Measurements from ENCODE around the gene ACSL5.
"Not testable (repeated sequence)": the region's sequence is repeated elsewhere in the genome, so short reads cannot be mapped to it uniquely, and the experiment has no call there.

The ACSL5 gene

DNA sequence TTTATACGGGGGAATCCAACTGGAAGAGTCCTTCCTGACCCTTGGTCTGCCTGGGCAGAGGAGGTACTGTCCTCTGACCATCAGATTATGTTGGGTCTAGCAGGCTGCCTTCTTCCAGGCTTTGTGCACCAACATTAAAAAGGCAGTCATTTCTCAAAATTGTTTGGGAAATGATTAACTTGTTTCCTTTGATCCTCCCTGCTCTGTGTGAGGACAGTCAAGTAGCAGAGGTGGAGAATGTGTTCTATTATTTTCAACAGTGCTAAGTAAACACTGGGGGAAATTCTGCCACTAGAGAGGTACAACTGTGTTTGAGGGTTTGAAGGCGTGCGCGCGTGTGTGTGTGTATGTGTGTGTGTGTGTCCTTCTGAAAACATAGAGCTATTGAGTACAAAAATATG lies 20.6 kb downstream of the ACSL5 start:
- Histone ChIP-seq H3K4me1 (ENCODE audit: insufficient read depth, low read length) (no peaks in the 10 kb centered on the region; the same call in 1 of the 2 replicates), H3K9me3 (ENCODE audit: control insufficient read depth, insufficient read depth, low read length) (no peaks in the 10 kb centered on the region), H3K9ac (ENCODE audit: low read depth, low read length) (no peak overlapping the region), H3K36me3 (ENCODE audit: insufficient read depth, low read length) (no peaks in the 10 kb centered on the region)

DNA sequence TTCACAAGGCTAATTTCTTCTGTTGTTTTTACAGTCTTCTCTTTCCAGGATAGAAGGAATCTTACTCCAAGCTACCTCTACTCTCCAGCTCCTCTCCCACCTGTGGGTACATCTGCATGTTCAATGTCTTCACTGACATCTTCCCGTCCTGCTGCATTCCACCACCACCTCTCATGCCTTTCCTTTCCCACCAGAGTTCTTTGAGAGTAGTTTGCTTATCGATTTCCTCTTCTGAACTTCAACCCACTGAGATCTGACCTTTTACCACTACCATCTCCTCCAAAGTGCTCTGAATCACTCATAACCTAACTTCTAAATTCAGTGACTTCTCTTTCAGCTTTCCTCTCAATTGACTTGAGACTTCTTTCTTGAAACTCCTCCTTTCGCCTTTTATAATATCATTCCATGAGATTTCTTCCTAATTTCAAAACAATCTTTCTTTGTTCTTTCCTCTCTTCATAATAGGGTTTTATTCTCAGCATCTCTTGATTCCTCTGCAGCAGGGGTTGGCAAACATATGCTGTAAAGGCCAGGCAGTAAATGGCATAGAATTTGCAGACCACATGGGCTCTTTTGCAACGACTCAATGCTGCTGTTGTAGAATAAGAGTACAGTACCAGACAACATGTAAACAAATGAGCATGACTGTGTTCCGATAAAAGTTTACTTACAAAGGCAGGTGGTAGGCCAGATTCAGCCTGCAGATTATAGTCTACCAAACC lies 22.1 kb downstream of the ACSL5 start:
- Histone ChIP-seq H3K4me1 (ENCODE audit: insufficient read depth, low read length) (no peaks in the 10 kb centered on the region), H3K9me3 (ENCODE audit: control insufficient read depth, insufficient read depth, low read length) (no peaks in the 10 kb centered on the region), H3K9ac (ENCODE audit: low read depth, low read length) (no peak overlapping the region), H3K36me3 (ENCODE audit: insufficient read depth, low read length) (no peaks in the 10 kb centered on the region)

DNA sequence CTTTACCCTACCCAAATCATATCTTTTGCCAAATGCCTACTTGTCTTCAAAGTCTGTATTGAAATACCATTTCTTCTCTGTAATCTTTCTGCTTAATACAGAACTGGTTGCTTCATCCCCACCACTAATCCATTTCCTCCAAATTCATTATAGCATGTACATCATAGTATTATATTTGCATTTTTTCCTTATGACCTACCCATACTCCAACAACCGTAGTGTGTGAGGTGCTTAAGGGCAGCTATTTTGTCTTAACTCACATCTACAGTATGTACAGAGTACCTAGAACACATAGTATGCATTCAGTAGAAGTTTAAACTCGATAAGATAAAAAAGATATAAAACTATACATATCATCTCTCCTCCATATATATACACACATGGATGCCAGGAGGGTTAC lies 23.7 kb downstream of the ACSL5 start:
- no peak overlapping the region for H3K9ac ChIP-seq (ENCODE audit: low read depth, low read length)
- no peaks in the 10 kb centered on the region for H3K4me1 ChIP-seq (ENCODE audit: insufficient read depth, low read length)
- no peaks in the 10 kb centered on the region for H3K36me3 ChIP-seq (ENCODE audit: insufficient read depth, low read length)
- no peaks in the 10 kb centered on the region for H3K9me3 ChIP-seq (ENCODE audit: control insufficient read depth, insufficient read depth, low read length)

DNA sequence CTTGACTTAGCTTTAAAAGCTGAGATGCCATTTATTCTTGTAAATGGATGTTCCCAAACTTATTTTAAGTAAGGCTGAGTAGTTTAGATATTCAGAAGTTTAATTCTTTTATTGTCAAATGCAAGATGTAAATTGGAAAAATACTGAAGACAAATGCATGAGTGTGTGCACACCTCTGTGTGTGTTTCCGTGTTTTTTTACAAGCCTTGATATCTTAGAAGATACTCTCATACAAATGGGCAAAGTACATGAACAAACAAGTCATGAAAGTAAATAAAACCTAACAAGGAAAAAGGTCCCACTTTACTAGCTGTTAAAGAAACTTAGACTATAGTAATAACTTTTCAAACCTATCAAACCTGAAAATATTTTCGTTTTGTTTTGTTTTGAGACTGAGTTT lies 29.0 kb downstream of the ACSL5 start:
- Histone ChIP-seq H3K9me3 (ENCODE audit: control insufficient read depth, insufficient read depth, low read length) (no peaks in the 10 kb centered on the region), H3K36me3 (ENCODE audit: insufficient read depth, low read length) (no peaks in the 10 kb centered on the region), H3K4me1 (ENCODE audit: insufficient read depth, low read length) (no peaks in the 10 kb centered on the region)

DNA sequence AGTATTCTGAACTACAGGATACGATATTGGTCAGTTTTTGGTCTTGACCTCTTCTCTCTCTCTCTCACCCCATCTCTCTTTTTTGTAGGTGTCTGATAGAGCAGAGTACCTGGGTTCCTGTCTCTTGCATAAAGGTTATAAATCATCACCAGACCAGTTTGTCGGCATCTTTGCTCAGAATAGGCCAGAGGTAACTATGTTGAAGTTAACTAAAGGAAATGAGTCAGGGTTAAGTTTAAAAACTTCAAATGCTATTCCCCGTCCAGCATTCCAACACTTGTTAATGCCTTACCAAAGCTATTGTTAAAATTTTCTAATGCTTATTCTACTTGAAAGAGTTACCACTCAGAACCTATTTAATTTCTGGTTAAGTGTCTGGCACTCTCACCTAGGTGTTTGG lies 30.7 kb downstream of the ACSL5 start:
- Histone ChIP-seq H3K36me3 (ENCODE audit: insufficient read depth, low read length) (no peaks in the 10 kb centered on the region), H3K9me3 (ENCODE audit: control insufficient read depth, insufficient read depth, low read length) (no peaks in the 10 kb centered on the region; the same call in 1 of the 2 replicates), H3K4me1 (ENCODE audit: insufficient read depth, low read length) (no peaks in the 10 kb centered on the region), H3K9ac (ENCODE audit: low read depth, low read length) (no peak overlapping the region)

More for the DNA sequence above, 29.0 kb downstream of the ACSL5 start:
- H3K9ac ChIP-seq (ENCODE audit: low read depth, low read length) = no peak overlapping the region

DNA sequence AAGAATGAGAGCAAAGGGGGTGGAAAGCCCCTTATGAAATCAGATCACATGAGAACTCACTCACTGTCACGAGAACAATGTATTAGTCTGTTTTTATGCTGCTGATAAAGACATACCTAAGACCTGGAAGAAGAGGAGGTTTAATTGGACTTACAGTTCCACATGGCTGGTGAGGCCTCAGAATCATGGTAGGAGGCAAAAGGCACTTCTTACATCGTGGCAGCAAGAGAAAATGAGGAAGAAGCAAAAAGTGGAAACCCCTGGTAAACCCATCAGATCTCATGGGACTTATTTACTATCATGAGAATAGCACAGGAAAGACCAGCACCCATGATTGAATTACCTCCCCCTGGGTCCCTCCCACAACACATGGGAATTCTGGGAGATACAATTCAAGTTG lies 32.9 kb downstream of the ACSL5 start:
- not testable (repeated sequence) for H3K9ac ChIP-seq (ENCODE audit: low read depth, low read length); H3K9me3 ChIP-seq (ENCODE audit: control insufficient read depth, insufficient read depth, low read length); H3K4me1 ChIP-seq (ENCODE audit: insufficient read depth, low read length); H3K36me3 ChIP-seq (ENCODE audit: insufficient read depth, low read length)

DNA sequence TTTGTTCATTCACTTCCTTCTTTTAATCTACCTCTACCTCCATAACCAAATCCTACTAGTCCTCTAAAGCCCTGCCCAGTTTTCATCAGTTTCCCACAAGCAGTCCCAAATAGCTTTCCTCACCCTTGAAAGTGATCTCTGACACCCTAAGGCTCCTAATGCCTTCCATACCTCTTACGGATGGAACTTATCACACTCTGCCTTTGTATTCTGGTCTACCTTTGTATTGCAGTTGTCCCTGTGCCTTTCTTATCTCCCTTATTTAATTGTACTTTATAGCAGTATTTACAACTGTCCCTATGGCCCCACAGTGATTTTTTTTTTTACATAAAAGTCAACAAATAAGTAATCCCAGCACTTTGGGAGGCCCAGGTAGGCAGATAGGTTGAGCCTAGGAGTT lies 33.8 kb downstream of the ACSL5 start:
- Histone ChIP-seq H3K36me3 (ENCODE audit: insufficient read depth, low read length) (no peaks in the 10 kb centered on the region), H3K9ac (ENCODE audit: low read depth, low read length) (no peak overlapping the region), H3K4me1 (ENCODE audit: insufficient read depth, low read length) (no peaks in the 10 kb centered on the region), H3K9me3 (ENCODE audit: control insufficient read depth, insufficient read depth, low read length) (no peaks in the 10 kb centered on the region; the same call in 1 of the 2 replicates)

DNA sequence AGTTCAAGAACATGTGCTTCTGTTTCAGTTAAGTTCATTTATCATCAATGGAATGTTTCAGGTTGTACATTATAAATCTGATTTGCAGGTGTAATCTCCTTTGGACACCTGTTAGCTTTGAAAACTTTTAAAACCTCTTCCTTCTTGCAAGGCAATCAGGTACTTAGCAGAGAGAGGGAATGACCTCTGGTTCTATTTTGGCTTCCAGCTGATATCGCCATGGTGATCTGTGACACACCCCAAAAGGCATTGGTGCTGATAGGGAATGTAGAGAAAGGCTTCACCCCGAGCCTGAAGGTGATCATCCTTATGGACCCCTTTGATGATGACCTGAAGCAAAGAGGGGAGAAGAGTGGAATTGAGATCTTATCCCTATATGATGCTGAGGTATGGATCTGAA lies 35.4 kb downstream of the ACSL5 start:
- Histone ChIP-seq H3K36me3 (ENCODE audit: insufficient read depth, low read length) (no peaks in the 10 kb centered on the region), H3K4me1 (ENCODE audit: insufficient read depth, low read length) (no peaks in the 10 kb centered on the region), H3K9me3 (ENCODE audit: control insufficient read depth, insufficient read depth, low read length) (no peaks in the 10 kb centered on the region; the same call in 1 of the 2 replicates), H3K9ac (ENCODE audit: low read depth, low read length) (no peak overlapping the region)

DNA sequence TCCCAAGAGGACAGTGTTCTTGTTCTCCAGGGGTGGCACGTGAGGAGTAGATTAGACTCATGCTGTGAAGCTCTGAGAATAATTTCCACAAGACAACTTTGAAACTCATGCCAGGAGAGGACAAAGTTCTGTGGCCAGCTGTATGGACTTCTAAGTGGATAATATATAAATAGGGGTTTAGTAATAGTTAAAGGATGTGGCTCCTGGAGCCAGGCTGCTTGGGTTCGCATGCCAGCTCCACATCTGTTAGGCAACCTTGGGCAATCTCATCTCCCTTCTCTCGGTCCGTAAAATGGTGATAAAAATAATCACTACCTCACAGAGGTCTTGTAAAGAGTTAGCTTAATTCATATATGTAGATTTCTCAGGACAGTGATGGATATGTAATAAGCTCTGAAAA lies 35.8 kb downstream of the ACSL5 start:
- no peaks in the 10 kb centered on the region for H3K36me3 ChIP-seq (ENCODE audit: insufficient read depth, low read length)
- H3K9me3 ChIP-seq (ENCODE audit: control insufficient read depth, insufficient read depth, low read length) = no peaks in the 10 kb centered on the region; the same call in 1 of the 2 replicates

DNA sequence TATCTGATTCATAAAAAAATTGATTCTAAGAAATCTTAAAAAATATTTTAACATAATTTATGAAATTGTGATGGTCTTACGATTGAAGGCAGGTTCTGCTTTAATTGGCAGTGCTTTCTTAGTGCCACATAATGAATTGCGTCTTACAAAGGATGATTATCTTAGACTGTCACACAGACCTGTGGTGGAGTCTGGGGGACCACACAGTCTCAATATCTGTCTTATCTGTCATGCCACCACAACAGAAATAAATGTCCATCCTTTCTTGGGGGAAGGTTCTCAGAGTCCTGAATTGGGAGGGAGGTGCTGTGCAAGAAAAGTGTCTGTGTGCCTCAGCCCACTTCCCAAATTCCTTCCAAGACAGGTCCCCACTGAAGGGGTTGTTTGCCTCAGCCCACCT lies 38.8 kb downstream of the ACSL5 start:
- Histone ChIP-seq H3K36me3 (ENCODE audit: insufficient read depth, low read length) (no peaks in the 10 kb centered on the region), H3K9me3 (ENCODE audit: control insufficient read depth, insufficient read depth, low read length) (no peaks in the 10 kb centered on the region; the same call in 1 of the 2 replicates), H3K4me1 (ENCODE audit: insufficient read depth, low read length) (no peaks in the 10 kb centered on the region), H3K9ac (ENCODE audit: low read depth, low read length) (no peak overlapping the region)

More for the DNA sequence above, 35.8 kb downstream of the ACSL5 start:
- no peaks in the 10 kb centered on the region for H3K4me1 ChIP-seq (ENCODE audit: insufficient read depth, low read length)
- no peak overlapping the region for H3K9ac ChIP-seq (ENCODE audit: low read depth, low read length)

DNA sequence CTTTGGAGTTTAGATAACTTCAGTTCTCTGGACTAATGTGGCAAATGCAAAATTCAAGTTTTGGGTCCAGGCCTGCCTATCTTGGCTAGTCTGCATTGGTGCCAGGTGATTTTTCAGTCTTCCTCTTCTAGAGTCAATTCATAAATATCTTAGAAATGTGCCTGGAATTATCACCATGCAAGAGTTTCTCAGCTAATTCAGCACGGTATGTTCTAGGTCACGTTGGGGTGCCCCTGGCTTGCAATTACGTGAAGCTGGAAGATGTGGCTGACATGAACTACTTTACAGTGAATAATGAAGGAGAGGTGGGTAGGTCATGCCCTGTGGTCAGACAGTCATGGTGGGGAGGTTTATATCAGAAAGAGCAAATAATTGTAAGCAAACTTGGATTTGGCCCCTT lies 47.8 kb downstream of the ACSL5 start:
- Histone ChIP-seq H3K4me1 (ENCODE audit: insufficient read depth, low read length) (no peaks in the 10 kb centered on the region), H3K9me3 (ENCODE audit: control insufficient read depth, insufficient read depth, low read length) (no peaks in the 10 kb centered on the region), H3K36me3 (ENCODE audit: insufficient read depth, low read length) (no peaks in the 10 kb centered on the region), H3K9ac (ENCODE audit: low read depth, low read length) (no peak overlapping the region)

DNA sequence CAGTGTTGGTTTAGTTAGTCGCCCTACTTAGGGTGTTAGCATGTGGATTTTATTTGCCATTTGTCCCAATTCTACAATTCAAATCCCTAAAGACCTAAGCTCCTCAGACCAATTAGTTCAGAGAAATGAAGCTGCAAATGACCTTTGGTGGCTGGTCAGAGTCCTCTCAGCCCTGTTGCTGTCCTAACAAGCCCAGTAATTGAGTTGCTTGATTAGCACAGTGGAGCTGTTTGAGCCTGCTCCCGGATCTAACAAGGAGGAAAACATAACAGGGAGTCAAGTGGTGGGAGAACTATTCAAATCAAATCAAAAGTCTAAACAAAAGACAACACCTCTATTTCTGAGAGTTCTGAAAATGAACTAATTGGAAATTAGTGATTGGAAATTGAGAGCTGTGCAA lies 50.7 kb downstream of the ACSL5 start:
- Histone ChIP-seq H3K4me1 (ENCODE audit: insufficient read depth, low read length) (no peaks in the 10 kb centered on the region), H3K9me3 (ENCODE audit: control insufficient read depth, insufficient read depth, low read length) (no peaks in the 10 kb centered on the region), H3K9ac (ENCODE audit: low read depth, low read length) (no peak overlapping the region), H3K36me3 (ENCODE audit: insufficient read depth, low read length) (no peaks in the 10 kb centered on the region)

DNA sequence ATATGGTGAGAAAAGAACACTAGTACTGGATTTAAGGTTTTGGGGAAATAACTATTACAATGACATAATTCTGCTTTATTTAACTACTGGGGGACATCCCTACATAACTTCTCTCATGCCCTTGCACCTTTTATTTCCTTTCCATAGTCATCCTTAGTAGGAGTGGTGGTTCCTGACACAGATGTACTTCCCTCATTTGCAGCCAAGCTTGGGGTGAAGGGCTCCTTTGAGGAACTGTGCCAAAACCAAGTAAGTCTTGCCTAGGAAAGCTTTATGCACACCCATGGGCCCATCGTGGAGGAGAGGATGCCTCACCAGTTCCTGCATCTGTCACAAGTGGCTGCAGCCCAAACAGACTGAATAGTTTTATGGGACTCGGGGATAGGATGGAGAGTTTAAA lies 52.2 kb downstream of the ACSL5 start:
- Histone ChIP-seq H3K4me1 (ENCODE audit: insufficient read depth, low read length) (no peaks in the 10 kb centered on the region), H3K9ac (ENCODE audit: low read depth, low read length) (no peak overlapping the region), H3K36me3 (ENCODE audit: insufficient read depth, low read length) (peaks cover 4% of the 10 kb centered on the region; the same call in 1 of the 2 replicates), H3K9me3 (ENCODE audit: control insufficient read depth, insufficient read depth, low read length) (no peaks in the 10 kb centered on the region)

DNA sequence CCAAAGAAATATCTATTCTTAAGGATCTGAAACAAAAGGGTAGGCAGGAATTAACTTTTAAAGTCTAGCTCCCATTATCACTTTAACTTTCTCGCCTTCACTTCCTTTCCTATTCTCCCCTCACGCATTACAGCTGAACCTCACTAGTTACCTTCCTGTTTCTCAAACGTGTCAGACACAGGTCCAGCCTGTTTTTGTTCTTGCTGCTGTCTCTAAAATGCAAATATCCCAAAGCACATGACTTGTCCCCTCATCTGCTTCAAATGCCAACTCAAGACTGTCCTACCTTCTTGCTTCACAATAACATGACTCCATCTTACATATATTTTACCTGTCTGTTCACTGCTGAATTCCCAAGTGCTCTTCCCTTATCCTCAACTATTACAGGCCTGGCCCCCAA lies 55.2 kb downstream of the ACSL5 start:
- H3K9me3 ChIP-seq (ENCODE audit: control insufficient read depth, insufficient read depth, low read length) = no peaks in the 10 kb centered on the region
- no peaks in the 10 kb centered on the region for H3K4me1 ChIP-seq (ENCODE audit: insufficient read depth, low read length)
- no peak overlapping the region for H3K9ac ChIP-seq (ENCODE audit: low read depth, low read length)
- peaks cover 15% of the 10 kb centered on the region for H3K36me3 ChIP-seq (ENCODE audit: insufficient read depth, low read length)

DNA sequence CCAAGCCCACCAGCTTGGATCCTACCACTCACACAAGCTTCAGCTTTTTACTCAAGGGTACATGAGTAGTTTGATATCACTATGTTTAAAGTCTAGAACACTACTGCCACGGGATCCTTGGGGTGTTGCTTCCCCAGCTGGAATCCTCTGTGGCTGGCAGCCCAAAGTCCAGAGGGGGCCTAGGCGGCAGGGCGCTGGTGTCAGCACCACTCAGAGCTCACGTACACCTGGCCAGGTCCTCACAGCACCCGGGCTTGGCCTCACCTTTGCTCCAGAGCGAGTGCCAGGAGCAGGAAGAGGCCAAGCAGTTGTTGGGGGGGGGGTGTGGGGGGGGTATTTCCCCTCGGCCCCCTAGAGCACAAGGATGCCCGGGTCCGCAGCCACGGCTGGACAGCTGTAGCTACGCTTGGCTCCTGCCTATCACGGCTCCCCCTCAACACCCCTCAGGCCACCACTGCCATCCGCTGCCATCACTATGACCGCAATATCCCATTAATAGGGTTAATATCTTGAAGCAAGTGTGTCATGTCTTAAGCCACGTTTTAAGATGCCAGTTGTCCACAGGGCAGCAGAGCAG lies 55.8 kb downstream of the ACSL5 start:
- no peaks in the 10 kb centered on the region for H3K4me1 ChIP-seq (ENCODE audit: insufficient read depth, low read length)
- no peak overlapping the region for H3K9ac ChIP-seq (ENCODE audit: low read depth, low read length)
- peaks cover 19% of the 10 kb centered on the region for H3K36me3 ChIP-seq (ENCODE audit: insufficient read depth, low read length)
- no peaks in the 10 kb centered on the region for H3K9me3 ChIP-seq (ENCODE audit: control insufficient read depth, insufficient read depth, low read length)
